Neural progenitor cell (in vitro differentiated cells): ENCODE results near the gene CDRT4. TPM values are rescaled to one million over a fixed set of nuclear protein-coding genes. Genes with fewer than 3 reads are reported as not detected.

ENCODE experiments used
- DNase-seq: peaks from one replicate; pipeline ENCODE4 v3.0.0-alpha.2; 2016; ENCODE audit warnings: low spot score
- H2AFZ ChIP-seq: fragments of 200-600 bp; sonication (generic); replicated peaks from 2 replicates; pipeline ENCODE4 v1.6.1; 2016; ENCODE audit warnings: antibody characterized with exemption
- H3F3A ChIP-seq: fragments of 200-600 bp; sonication (generic); 2 replicates; pipeline ENCODE4 v1.6.1; 2016; ENCODE audit warnings: antibody characterized with exemption, low read depth
- H3K27ac ChIP-seq: fragments of 200-600 bp; sonication (generic); 2 replicates; pipeline ENCODE4 v1.5.1; 2016; ENCODE audit warnings: mild to moderate bottlenecking
- H3K27me3 ChIP-seq: fragments of 200-600 bp; sonication (generic); 2 replicates; pipeline ENCODE4 v1.6.1; 2016; ENCODE audit warnings: mild to moderate bottlenecking, moderate library complexity
- H3K36me3 ChIP-seq: fragments of 200-600 bp; sonication (generic); 2 replicates; pipeline ENCODE4 v1.5.1; 2016
- H3K4me1 ChIP-seq: fragments of 200-600 bp; sonication (generic); 2 replicates; pipeline ENCODE4 v1.6.1; 2016; ENCODE audit warnings: mixed run types
- H3K4me2 ChIP-seq: fragments of 200-600 bp; sonication (generic); 2 replicates; pipeline ENCODE4 v1.6.1; 2016
- H3K4me3 ChIP-seq: fragments of 200-600 bp; sonication (generic); 2 replicates; pipeline ENCODE4 v1.5.1; 2016
- H3K79me2 ChIP-seq: fragments of 200-600 bp; sonication (generic); 2 replicates; pipeline ENCODE4 v1.6.1; 2016; ENCODE audit warnings: low read depth
- H3K9ac ChIP-seq: fragments of 200-600 bp; sonication (generic); 2 replicates; pipeline ENCODE4 v1.6.1; 2016
- H3K9me3 ChIP-seq: fragments of 200-600 bp; sonication (generic); 2 replicates; pipeline ENCODE4 v1.5.1; 2016; ENCODE audit warnings: low read depth
- H4K20me1 ChIP-seq: fragments of 200-600 bp; sonication (generic); 2 replicates; pipeline ENCODE4 v1.6.1; 2016; ENCODE audit warnings: low read depth
- H3K27ac Mint-ChIP-seq: 3 replicates; pipeline ENCODE4 v1.8.0; 2021; ENCODE audit warnings: mixed read lengths
- H3K27me3 Mint-ChIP-seq: 2 replicates; pipeline ENCODE4 v1.8.0; 2022; ENCODE audit warnings: low read depth, mild to moderate bottlenecking, inconsistent platforms, moderate library complexity, mixed read lengths; ENCODE audit not compliant: insufficient read depth
- H3K36me3 Mint-ChIP-seq: 3 replicates; pipeline ENCODE4 v1.8.0; 2021; ENCODE audit warnings: mixed read lengths
- H3K4me1 Mint-ChIP-seq: 3 replicates; pipeline ENCODE4 v1.8.0; 2021; ENCODE audit warnings: mixed read lengths
- H3K4me3 Mint-ChIP-seq: 3 replicates; pipeline ENCODE4 v1.8.0; 2021; ENCODE audit warnings: mild to moderate bottlenecking, moderate library complexity, mixed read lengths
- H3K9me3 Mint-ChIP-seq: 3 replicates; pipeline ENCODE4 v1.8.0; 2020; ENCODE audit warnings: mixed read lengths
- EZH2 ChIP-seq: fragments of 200-600 bp; sonication (generic); IDR thresholded peaks from 2 replicates; pipeline ENCODE4 v1.6.1; 2017; ENCODE audit warnings: antibody characterized with exemption, mild to moderate bottlenecking, moderate library complexity
- EZH2phosphoT487 ChIP-seq: fragments of 200-600 bp; sonication (generic); IDR thresholded peaks from 2 replicates; pipeline ENCODE4 v1.6.1; 2017; ENCODE audit warnings: antibody characterized with exemption
- total RNA-seq: library from RNA; depleted of rRNA; stranded (reverse); fragments of >200 nt; gene quantifications from 2 replicates; pipeline ENCODE4 v1.2.3, GENCODE V29; 2015; ENCODE audit warnings: low replicate concordance
- TF ChIP-seq, protein P1 (sequence below): fragments of 200-600 bp; sonication (generic); IDR thresholded peaks from 2 replicates; pipeline ENCODE4 v1.5.1; 2017; ENCODE audit warnings: antibody characterized with exemption, mild to moderate bottlenecking

The CDRT4 gene
- total RNA-seq, 1 donor from 2014 or later: 18.2 TPM

DNA sequence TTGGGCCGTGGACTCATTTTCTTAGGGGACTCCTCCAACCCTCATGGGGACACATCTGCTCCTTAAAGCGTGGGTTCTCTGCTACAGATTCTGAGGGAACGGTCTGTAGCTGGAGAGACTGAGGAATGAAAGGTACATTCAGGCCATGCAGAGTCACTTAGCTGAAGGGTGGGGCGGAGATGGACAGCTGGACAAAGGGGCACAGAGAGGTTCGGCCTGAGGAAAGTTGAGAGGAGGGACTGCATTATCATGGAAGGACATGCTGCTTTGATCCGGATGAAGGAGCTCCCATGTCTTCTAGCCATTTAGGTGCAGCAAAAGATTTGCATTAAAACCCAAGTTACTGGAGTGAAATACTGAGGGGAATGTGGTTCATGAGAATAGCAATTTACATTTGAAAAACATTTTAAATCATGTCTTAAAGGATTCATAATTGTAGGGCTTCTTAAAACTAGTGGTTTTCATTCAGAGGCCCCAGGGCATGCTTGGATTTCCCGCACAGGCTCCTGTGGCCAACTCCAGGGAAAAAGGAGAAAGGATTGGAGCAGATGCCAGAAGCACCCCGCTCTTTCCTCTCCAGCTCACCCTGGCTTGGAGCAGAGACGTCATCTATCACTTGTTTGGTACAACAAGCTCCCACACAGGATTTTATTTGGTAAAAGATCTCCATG, 54.2 kb downstream of the CDRT4 start:
- no peaks in the 10 kb centered on the region for H3K4me1 ChIP-seq
- Mint-ChIP-seq H3K36me3 (no peaks in the 10 kb centered on the region), H3K27ac (no peak overlapping the region), H3K4me3 (no peak overlapping the region), H3K9me3 (peaks cover 5% of the 10 kb centered on the region), H3K27me3 (peaks cover 3% of the 10 kb centered on the region), H3K4me1 (peaks cover 10% of the 10 kb centered on the region)
- no peak overlapping the region for H2AFZ ChIP-seq
- no peaks in the 10 kb centered on the region for H3K36me3 ChIP-seq
- no peaks in the 10 kb centered on the region for H4K20me1 ChIP-seq
- H3K4me3 ChIP-seq: no peak overlapping the region
- no peaks in the 10 kb centered on the region for H3F3A ChIP-seq
- no peaks in the 10 kb centered on the region for H3K27me3 ChIP-seq
- no peak overlapping the region for H3K9ac ChIP-seq
- H3K27ac ChIP-seq: no peak overlapping the region
- TF ChIP-seq EZH2phosphoT487 (no peak), EZH2 (no peak)
- TF ChIP-seq, protein P1, sequence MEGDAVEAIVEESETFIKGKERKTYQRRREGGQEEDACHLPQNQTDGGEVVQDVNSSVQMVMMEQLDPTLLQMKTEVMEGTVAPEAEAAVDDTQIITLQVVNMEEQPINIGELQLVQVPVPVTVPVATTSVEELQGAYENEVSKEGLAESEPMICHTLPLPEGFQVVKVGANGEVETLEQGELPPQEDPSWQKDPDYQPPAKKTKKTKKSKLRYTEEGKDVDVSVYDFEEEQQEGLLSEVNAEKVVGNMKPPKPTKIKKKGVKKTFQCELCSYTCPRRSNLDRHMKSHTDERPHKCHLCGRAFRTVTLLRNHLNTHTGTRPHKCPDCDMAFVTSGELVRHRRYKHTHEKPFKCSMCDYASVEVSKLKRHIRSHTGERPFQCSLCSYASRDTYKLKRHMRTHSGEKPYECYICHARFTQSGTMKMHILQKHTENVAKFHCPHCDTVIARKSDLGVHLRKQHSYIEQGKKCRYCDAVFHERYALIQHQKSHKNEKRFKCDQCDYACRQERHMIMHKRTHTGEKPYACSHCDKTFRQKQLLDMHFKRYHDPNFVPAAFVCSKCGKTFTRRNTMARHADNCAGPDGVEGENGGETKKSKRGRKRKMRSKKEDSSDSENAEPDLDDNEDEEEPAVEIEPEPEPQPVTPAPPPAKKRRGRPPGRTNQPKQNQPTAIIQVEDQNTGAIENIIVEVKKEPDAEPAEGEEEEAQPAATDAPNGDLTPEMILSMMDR: no peak
- no peak overlapping the region for H3K4me2 ChIP-seq
- H3K9me3 ChIP-seq: no peaks in the 10 kb centered on the region
- no peak for DNase-seq
- no peaks in the 10 kb centered on the region for H3K79me2 ChIP-seq

DNA sequence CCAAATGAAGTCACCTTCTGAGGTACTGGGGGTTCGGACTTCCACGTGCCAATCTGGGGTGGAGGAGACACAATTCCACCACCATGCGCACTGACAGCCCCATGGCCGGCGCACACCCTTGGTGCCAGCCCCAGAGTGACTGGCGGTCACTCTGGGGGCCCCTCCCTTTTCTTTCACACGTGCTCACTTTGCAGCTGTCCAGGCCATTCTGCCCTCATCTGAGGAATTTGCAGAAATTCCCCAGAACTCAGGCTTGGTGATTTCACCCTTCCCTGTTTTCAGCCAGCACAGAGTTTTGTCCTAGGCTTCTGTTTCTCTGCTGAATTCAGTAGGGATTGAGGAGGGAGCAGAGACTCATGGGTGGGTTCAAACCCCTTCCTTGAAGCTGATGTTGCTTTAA, 54.8 kb downstream of the CDRT4 start:
- Histone ChIP-seq H3F3A (no peaks in the 10 kb centered on the region), H3K9me3 (no peaks in the 10 kb centered on the region), H3K4me1 (no peaks in the 10 kb centered on the region), H4K20me1 (no peaks in the 10 kb centered on the region), H2AFZ (no peak overlapping the region), H3K9ac (no peak overlapping the region), H3K4me2 (no peak overlapping the region), H3K27me3 (no peaks in the 10 kb centered on the region), H3K27ac (no peak overlapping the region), H3K79me2 (no peaks in the 10 kb centered on the region), H3K4me3 (no peak overlapping the region), H3K36me3 (no peaks in the 10 kb centered on the region)
- Mint-ChIP-seq H3K27me3 (peaks cover 3% of the 10 kb centered on the region), H3K4me1 (peaks cover 10% of the 10 kb centered on the region), H3K27ac (no peak overlapping the region), H3K4me3 (no peak overlapping the region), H3K9me3 (peaks cover 5% of the 10 kb centered on the region), H3K36me3 (no peaks in the 10 kb centered on the region)
- DNase-seq: no peak
- no peak for TF ChIP-seq EZH2phosphoT487
- no peak for TF ChIP-seq EZH2
- TF ChIP-seq, protein P1: no peak

DNA sequence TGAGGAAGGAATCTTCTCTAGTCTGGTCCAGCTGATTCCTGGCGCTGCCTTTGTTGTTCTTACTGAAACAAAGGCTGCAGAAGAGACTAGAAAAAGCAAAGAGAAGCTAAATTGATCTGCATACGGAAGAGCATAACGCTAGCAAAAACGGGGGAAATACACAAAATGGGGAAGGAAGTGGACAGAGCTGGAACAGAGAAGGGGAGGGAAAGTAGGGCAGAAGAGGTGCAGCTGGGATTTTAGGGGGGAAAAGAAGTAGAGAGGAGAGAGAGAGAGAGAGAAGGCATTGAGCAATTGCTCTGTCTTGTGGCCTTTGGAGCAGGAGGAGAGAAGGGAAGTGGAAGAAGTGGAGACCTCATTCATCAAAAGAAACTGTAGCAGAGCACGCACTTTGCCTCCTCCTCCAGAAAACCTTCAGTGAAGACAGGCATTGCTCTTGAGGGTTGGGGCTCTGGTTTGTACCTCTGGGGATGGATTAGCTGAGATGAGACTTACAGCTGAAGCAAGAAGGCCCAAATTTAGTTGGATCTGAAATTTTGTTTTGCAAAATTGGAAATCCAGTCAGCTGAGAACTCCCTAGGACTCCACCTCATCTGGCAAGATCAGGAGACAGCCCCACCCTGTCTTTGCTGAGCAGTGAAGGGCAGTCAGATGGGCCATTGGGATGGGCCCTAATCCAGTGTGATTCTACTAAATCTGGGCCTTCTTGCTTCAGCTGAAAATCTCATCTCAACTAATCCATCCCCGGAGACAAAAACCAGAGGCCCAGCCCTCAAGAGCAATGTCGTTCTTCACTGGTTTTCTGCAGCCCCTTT, 55.8 kb downstream of the CDRT4 start:
- no peak overlapping the region for H3K4me3 ChIP-seq
- no peaks in the 10 kb centered on the region for H3F3A ChIP-seq
- Mint-ChIP-seq H3K4me1 (peaks cover 10% of the 10 kb centered on the region), H3K27me3 (peaks cover 3% of the 10 kb centered on the region), H3K36me3 (no peaks in the 10 kb centered on the region), H3K9me3 (peaks cover 5% of the 10 kb centered on the region), H3K27ac (no peak overlapping the region), H3K4me3 (no peak overlapping the region)
- no peak overlapping the region for H3K4me2 ChIP-seq
- no peaks in the 10 kb centered on the region for H3K36me3 ChIP-seq
- H3K27ac ChIP-seq: no peak overlapping the region
- H3K9ac ChIP-seq: no peak overlapping the region
- no peaks in the 10 kb centered on the region for H3K79me2 ChIP-seq
- TF ChIP-seq EZH2phosphoT487: no peak
- TF ChIP-seq, protein P1: no peak
- no peak for TF ChIP-seq EZH2
- no peaks in the 10 kb centered on the region for H4K20me1 ChIP-seq
- H3K9me3 ChIP-seq: no peaks in the 10 kb centered on the region
- no peak overlapping the region for H2AFZ ChIP-seq
- no peaks in the 10 kb centered on the region for H3K4me1 ChIP-seq
- H3K27me3 ChIP-seq: no peaks in the 10 kb centered on the region
- no peak for DNase-seq
